LoVo (cell line): ENCODE results near the gene LHB.
"Not testable (repeated sequence)": the region's sequence is repeated elsewhere in the genome, so short reads cannot be mapped to it uniquely, and the experiment has no call there.

Experiments used
- DNase-seq: peaks from one replicate; pipeline ENCODE4 v3.0.0-alpha.2; 2016; ENCODE audit warnings: low spot score

LHB gene

DNA sequence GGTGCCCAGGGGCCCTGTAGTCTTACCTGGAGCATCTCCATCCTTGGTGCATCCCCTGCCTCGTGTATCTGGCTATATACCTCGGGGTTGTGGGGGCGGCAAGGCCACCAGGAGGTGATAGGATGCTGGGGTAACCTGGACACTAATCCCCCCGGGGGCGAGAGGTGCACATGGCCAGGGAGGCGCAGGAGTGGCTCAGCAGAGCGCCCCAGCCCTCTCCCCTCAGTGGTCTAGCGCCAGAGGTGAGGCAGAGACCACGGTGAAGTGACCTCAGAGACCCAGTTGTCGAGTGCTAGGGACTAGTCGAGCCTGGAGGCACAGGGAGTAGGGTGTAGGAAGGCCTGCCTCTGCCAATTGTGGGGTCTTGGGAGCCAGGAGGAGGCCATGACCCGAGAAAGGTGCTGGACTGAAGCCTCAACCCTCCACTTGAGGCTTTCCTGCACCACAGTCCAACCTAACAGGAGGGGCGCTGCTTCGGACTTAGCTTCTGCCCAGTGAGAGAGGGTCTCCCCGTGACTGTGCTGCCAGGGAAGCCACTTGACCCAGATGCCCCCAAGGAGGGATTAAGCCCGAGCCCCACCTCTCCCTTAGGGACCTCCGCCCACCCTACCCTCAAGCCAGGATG is at the start of gene LHB:
Gene LHB (minus strand): TSS at position 51 of the 625 bp plus-strand sequence. CDS start 10 bp downstream, at position 41.
- no peak for DNase-seq

DNA sequence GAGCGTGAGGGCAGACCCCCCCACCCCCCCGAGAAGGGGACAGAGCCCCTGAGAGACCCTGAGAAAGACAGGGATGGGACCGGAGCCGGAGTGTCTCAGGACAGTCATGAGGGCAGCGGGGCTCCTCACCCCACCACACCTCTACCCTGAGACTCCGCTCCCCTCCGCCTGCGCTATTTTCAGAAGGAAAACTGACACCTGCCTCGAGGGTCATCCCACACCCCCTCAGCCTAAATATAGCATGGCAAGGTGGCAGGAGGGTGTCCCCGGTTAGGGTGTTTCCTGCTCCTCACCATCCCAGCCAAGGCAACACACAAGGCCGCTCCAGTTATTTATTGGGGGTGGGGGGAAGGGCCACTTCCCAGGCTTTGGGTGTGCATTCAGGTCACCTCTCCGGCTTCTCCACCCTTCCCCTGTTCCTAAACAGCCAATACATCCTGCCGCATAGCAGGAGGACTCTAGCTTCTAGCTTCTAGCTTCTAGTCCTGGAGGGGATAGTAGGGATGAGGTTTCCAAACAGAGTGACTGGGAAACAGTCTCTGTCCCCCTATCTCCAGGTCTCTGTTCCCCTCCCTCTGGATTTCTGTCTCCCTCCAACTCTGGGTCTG is 49.1 kb upstream of the LHB start:
- DNase-seq = no peak

DNA sequence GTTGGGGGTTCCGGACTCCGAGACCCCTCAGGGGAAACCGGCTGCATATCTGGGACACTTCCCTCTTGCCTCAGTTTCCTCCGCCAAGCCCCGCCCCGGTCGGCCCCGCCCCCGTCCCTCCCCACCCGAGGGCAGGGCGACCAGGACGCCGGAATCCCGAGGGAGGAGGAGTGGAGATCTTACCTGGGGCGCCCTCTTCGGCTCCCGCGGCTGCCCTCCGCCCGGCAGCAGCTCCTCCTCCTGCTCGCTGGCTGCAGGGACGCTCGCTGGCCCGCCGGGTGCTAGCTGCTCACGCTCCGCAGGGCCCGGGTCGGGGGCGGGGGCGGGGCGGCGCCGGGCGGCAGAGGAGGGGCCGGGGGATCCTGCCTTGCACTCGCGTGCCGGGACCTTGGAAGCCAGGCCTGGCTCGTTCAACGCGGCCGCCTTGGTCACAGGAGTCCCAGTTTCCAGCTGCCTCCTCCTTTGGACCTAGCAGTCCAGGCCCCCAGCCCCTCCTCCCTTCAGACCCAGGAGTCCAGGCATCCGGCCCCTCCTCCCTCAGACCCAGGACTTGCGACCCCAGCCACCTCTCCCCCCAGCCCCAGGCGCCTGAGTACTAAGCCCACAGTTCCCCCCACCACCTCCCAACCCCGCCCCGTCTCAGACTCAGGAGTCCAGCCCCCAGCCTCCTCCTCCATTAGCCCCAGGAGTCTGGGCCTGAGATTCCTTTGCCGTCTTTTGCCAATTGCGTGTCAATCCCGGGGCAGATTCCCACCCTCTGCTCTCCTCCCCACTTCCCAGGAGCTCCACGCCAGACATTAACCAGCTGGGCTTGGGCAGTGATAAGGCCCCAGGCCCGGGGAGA is 48.1 kb upstream of the LHB start, which contains the start of gene NTF4:
Gene NTF4 (minus strand): TSS at position 51 of the 844 bp plus-strand sequence. CDS start 2,821 bp downstream, outside the sequence.
- peak; percentile 56 for DNase-seq

DNA sequence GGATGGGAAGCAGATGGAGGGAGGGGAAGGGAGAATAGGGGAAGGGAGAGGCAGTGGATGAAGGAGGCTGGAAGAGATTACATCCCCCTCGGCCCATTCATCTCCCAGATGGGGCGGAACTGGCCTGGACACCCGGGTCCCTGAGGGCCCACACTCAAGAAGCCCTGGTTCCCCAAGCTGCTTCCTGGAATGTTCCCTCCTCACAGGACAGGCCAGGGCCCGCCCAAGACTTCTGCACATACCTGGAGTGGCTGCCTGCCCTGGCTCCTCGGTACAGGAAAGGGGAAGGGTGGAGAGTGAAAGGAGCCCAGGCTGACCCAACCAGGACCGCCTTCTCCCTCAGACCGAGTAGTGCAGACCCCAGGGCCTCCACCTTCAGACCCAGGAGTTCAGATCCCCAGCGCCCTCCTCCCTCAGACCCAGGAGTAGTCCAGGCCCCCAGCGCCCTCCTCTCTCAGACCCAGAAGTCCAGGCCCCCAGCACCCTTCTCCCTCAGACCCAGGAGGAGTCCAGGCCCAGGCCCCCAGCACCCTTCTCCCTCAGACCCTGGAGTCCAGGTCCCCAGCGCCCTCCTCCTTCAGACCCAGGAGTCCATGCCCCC is 47.2 kb upstream of the LHB start:
- DNase-seq = no peak

GRCh38 chr19:49061445-49061844 is 44.6 kb upstream of the LHB start:
- DNase-seq = no peak

DNA sequence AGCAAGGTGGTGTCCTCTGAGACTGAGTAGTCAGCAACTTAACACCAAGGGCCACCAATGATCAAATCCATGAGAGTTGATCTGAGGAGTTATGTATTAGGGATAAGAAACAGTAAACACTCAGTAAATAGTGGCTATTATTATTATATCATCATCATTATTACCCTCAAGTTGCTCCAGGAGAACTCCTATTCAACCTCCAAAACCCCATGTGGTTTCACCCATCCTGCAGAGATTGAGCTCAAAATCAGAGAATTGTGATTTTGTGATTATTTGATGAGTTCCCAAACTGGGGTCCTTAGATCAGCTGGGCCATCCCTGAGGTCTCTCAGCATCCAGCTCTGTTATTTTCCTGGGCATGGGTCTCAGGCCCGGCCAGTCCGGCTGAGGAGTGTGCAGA is 44.1 kb upstream of the LHB start:
- DNase-seq = no peak

GRCh38 chr19:49059053-49059452 is 42.2 kb upstream of the LHB start:
- no peak for DNase-seq

- no peak for DNase-seq
These were observed 41.7 kb upstream of the LHB start for GRCh38 chr19:49058562-49058961.

- peak; percentile 26 for DNase-seq
These were observed 40.8 kb upstream of the LHB start, which contains the start of gene CGB7 for GRCh38 chr19:49057636-49058234. Gene CGB7, minus strand, starts transcription at chr19:49057749. Its CDS starts 2,374 bp downstream, at chr19:49055375.

- DNase-seq = not testable (repeated sequence)
These were observed 40.2 kb upstream of the LHB start for GRCh38 chr19:49056902-49057596.

GRCh38 chr19:49056101-49056901 is 39.4 kb upstream of the LHB start:
- peak; percentile 65 for DNase-seq

GRCh38 chr19:49050376-49051033 is 33.6 kb upstream of the LHB start:
- DNase-seq = peak; percentile 59

GRCh38 chr19:49049834-49050233 is 32.9 kb upstream of the LHB start:
- DNase-seq = not testable (repeated sequence)

DNA sequence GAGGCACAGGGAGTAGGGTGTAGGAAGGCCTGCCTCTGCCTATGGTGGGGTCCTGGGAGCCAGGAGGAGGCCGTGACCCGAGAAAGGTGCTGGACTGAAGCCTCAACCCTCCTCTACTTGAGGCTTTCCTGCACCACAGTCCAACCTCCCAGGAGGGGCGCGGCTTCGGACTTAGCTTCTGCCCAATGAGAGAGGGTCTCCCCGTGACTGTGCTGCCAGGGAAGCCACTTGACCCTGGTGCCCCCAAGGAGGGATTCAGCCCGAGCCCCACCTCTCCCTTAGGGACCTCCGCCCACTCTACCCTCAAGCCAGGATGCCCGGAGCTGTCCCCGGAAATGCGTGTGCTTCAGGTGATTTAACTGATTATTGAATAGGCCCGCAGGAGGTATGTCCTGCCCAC is 32.1 kb upstream of the LHB start, which contains the start of gene CGB8:
Gene CGB8 (minus strand): TSS at position 101 of the 400 bp plus-strand sequence. CDS start 372 bp downstream, outside the sequence.
- not testable (repeated sequence) for DNase-seq

GRCh38 chr19:49043548-49043947 is 26.7 kb upstream of the LHB start, which contains the start of gene CGB5:
Gene CGB5, plus strand, starts transcription at chr19:49043848. Its CDS starts 362 bp downstream, at chr19:49044210.
- not testable (repeated sequence) for DNase-seq

GRCh38 chr19:49042666-49043065 is 25.8 kb upstream of the LHB start:
- DNase-seq = not testable (repeated sequence)

GRCh38 chr19:49042177-49042576 is 25.3 kb upstream of the LHB start:
- DNase-seq = peak; percentile 55

DNA sequence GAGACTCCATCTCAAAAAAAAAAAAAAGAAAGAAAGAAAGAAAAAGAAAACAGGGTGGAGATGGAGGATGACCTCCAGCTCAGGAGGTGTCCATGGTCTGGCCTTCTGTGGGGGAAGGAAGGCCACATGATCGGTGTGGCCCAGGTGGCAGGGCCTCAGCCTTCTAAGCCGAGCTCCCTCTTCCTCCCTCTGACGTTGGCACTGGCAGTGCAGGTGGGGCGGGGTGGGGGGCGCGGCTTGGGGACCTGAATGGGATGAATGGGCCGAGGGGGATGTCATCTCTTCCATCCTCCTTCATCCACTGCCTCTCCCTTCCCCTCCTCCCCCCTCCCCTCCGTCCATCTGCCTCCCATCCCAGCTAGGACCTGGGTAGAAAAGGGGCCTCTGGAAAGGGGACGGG is 22.8 kb upstream of the LHB start:
- DNase-seq = not testable (repeated sequence)

DNA sequence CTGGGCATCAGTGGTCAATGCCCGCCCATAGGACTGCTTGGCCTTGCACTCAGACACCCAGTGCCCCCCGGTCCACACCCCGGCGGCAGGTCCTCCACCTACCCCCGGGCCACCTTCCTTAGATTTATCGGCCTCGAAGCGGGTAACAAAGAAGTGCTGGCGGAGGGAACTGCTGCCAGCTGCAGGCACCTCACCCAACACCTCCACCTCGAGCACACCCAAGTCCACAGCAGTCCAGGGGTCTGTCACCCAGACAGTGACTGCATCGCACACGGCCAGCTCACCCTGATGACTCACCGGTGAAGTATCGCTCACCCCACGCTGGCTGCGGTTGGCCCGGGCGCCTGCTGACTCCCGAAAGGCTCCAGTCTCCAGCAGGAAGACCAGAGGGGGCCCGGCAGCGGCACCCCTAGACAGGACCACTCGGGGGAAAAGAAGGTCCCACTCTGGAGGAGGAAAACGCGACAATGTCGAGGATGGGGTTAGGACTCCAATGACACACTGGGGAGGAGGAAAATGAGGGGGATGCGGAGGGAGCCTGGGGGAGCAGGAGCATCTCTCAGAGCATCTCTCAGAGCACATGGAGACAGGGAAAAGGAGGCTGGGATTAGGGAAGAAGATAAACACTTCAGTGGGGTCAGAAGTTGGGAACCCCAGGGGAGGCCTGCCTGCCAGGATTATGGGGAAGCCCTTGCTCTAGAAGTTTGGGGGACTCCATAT is 21.8 kb upstream of the LHB start:
- DNase-seq = peak; percentile 52
